Mucosa of rectum (tissue), 2 donors: ENCODE results near the gene NACA.

Experiments used
- H3K27ac ChIP-seq, 2 donors: one replicate each; pipeline ENCODE4 v1.7.0; 2013; ENCODE audit warnings: inconsistent platforms in 2 of 2, low read depth in 2 of 2, low read length in 2 of 2
- H3K27me3 ChIP-seq, 2 donors: one replicate each; pipeline ENCODE4 v1.7.0; 2013; ENCODE audit warnings: low read length in 2 of 2; ENCODE audit not compliant: control insufficient read depth in 2 of 2, insufficient read depth in 2 of 2
- H3K36me3 ChIP-seq, 2 donors: one replicate each; pipeline ENCODE4 v1.7.0; 2013; ENCODE audit warnings: low read length in 2 of 2; ENCODE audit not compliant: control insufficient read depth in 2 of 2, insufficient read depth in 2 of 2
- H3K4me1 ChIP-seq, 2 donors: one replicate each; pipeline ENCODE4 v1.7.0; 2013; ENCODE audit warnings: low read length in 2 of 2, mild to moderate bottlenecking in 1 of 2; ENCODE audit not compliant: control insufficient read depth in 2 of 2, insufficient read depth in 2 of 2
- H3K4me3 ChIP-seq, 2 donors: one replicate each; pipeline ENCODE4 v1.7.0; 2013; ENCODE audit warnings: low read length in 2 of 2
- H3K9ac ChIP-seq, 2 donors: one replicate each; pipeline ENCODE4 v1.7.0; 2013; ENCODE audit warnings: low read length in 2 of 2, low read depth in 1 of 2, mild to moderate bottlenecking in 1 of 2
- H3K9me3 ChIP-seq, 2 donors: one replicate each; pipeline ENCODE4 v1.7.0; 2013; ENCODE audit warnings: low read length in 2 of 2; ENCODE audit not compliant: control insufficient read depth in 2 of 2
- donor health status: healthy.
- donor health status: Normal muscosa, but diverticular disease.

Gene NACA

GRCh38 chr12:56724972-56725722 is at the start of gene NACA:
TSS of gene NACA (minus strand) at chr12:56725299. CDS start at chr12:56724521, 778 bp downstream.
- peak within 1 kb of the TSS; percentile 99 for H3K9ac ChIP-seq
- H3K27ac ChIP-seq, result peak within 1 kb of the TSS; percentile 88 to 93
- H3K4me3 ChIP-seq, result peak within 1 kb of the TSS; percentile 96 to 99
- H3K36me3 ChIP-seq, result peaks cover 8 to 16% of the 10 kb centered on the region in 2 donors
- H3K9me3 ChIP-seq, result no peaks in the 10 kb centered on the region
- no peaks in the 10 kb centered on the region for H3K27me3 ChIP-seq
- H3K4me1 ChIP-seq, result peaks cover 30 to 36% of the 10 kb centered on the region in 2 donors

DNA sequence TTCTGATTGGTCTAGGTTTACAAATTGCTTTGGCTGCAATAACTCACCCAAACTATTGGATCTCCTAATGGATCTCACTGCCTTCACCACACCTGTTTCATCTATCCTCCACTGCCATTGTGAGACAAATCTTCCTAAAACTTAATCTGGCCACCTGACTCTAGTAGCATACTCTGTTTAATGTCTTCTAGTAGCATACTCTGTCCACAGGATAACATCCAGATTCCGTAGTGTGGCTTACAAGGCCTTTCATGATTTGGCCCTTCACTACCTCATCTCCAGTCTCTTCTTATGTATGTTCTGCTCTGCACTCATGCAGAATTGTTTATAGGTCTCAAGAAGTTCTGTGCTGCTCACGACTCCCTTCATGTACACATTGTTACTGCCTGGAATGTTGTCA is 48.0 kb upstream of the NACA start:
- no peak overlapping the region for H3K27ac ChIP-seq

GRCh38 chr12:56772625-56773024 is 47.5 kb upstream of the NACA start:
- H3K4me3 ChIP-seq, result no peak overlapping the region
- H3K36me3 ChIP-seq, result no peaks in the 10 kb centered on the region
- H3K9ac ChIP-seq, result no peak overlapping the region
- no peak overlapping the region for H3K27ac ChIP-seq
- H3K4me1 ChIP-seq, result no peaks in the 10 kb centered on the region
- H3K9me3 ChIP-seq, result no peaks in the 10 kb centered on the region
- no peaks in the 10 kb centered on the region for H3K27me3 ChIP-seq

More for the DNA sequence above, 48.0 kb upstream of the NACA start:
- Histone ChIP-seq H3K9ac (no peak overlapping the region), H3K27me3 (no peaks in the 10 kb centered on the region), H3K36me3 (no peaks in the 10 kb centered on the region), H3K4me3 (no peak overlapping the region), H3K4me1 (no peaks in the 10 kb centered on the region), H3K9me3 (no peaks in the 10 kb centered on the region)

DNA sequence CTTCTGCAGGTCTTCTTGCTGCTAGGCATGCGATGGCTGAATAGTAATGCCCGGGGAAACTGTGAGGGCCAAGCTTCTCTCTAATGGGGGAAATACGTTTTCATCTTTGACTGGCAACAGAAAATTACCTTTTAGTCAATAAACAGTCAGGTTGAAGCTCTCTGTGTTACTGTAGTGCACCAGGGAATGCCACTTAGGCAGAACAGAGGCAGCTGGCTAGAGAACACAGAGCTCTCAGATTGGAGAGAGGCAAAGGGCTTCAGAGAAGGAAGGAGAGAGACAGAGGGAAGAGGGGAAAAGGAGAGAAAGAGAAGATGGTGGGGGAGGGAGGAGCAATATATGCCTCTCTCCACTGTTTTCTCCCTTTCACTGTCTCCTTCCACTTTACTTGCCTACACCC is 44.8 kb upstream of the NACA start:
- no peaks in the 10 kb centered on the region for H3K4me1 ChIP-seq
- H3K36me3 ChIP-seq, result no peaks in the 10 kb centered on the region
- H3K9me3 ChIP-seq, result no peaks in the 10 kb centered on the region
- H3K9ac ChIP-seq, result no peak overlapping the region
- peaks cover 0 to 2% of the 10 kb centered on the region in 2 donors for H3K27me3 ChIP-seq
- no peak overlapping the region for H3K4me3 ChIP-seq
- no peak overlapping the region for H3K27ac ChIP-seq

- Histone ChIP-seq H3K9ac (no peak overlapping the region), H3K27ac (no peak overlapping the region)
These were observed 43.3 kb upstream of the NACA start for GRCh38 chr12:56768424-56768823.

GRCh38 chr12:56766535-56766934 is 41.4 kb upstream of the NACA start:
- Histone ChIP-seq H3K27ac (no peak overlapping the region), H3K27me3 (peaks cover 0 to 2% of the 10 kb centered on the region in 2 donors), H3K36me3 (no peaks in the 10 kb centered on the region), H3K4me3 (no peak overlapping the region), H3K9ac (no peak overlapping the region), H3K9me3 (no peaks in the 10 kb centered on the region), H3K4me1 (no peaks in the 10 kb centered on the region)

More at GRCh38 chr12:56768424-56768823, 43.3 kb upstream of the NACA start:
- Histone ChIP-seq H3K4me3 (no peak overlapping the region), H3K4me1 (no peaks in the 10 kb centered on the region), H3K27me3 (peaks cover 0 to 2% of the 10 kb centered on the region in 2 donors), H3K9me3 (no peaks in the 10 kb centered on the region), H3K36me3 (no peaks in the 10 kb centered on the region)

DNA sequence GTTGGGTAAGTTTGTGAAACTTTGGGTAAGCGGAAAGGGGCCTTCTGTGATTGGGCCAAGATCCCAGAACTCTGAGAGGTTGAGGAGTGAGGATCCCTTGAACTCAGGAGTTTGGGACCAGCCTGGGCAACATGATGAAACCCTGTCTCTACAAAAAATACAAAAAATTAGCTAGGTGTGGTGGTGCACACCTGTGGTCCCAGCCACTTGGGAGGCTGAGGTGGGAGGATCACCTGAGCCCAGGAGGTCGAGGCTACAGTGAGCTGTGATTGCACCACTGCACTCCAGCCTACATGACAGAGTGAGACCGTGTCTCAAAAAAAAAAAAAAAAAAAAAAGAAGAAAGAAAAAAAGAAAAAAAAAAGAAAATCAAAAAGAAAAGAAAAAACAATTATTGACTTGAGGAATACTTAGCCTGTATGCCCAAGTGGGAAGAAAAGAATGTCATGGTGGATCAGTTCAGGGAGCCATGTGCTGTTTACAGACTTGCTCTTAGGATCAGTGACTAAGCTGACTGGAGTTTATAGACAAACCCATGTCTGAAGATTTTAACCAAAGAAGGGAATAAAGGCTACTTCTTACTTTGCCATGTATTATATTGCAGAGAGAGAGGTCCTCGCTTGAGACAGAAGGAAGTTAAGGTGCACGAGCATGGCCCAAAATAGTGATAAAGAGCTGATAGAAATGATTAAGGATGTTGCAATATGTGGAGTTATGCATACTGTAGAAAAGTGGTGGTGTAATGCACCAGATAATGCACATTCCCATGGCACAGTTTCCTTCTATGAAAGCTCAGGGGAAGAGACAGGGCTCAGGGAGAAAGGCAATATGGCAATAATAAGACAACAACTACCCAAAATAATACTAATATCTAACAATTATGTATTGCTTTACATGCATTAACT is 38.9 kb upstream of the NACA start:
- H3K27me3 ChIP-seq, result peaks cover 0 to 2% of the 10 kb centered on the region in 2 donors
- peak overlapping the region in 1 of 2 donors; percentile 38 for H3K4me3 ChIP-seq
- H3K27ac ChIP-seq, result peak overlapping the region; percentile 2 to 23
- H3K9ac ChIP-seq, result no peak overlapping the region
- H3K36me3 ChIP-seq, result no peaks in the 10 kb centered on the region
- H3K4me1 ChIP-seq, result no peaks in the 10 kb centered on the region
- no peaks in the 10 kb centered on the region for H3K9me3 ChIP-seq

DNA sequence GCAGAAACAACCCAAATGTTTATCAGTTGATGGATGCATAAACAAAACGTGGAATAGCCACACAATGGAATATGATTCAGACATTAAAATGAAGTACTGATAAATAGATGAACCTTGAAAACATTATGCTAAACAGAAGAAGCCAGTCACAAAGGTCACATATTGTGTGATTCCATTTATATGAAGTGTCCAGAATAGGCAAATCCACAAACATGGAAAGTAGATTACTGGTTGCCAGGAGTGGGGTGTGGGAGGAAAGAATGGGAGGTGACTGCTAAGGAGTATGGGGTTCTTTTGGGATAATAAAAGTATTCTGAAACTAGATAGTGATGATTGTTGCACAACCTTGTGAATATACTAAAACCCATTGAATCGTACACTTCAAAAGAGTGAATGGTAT is 36.7 kb upstream of the NACA start:
- no peak overlapping the region for H3K4me3 ChIP-seq
- H3K9me3 ChIP-seq, result peaks cover 0 to 4% of the 10 kb centered on the region in 2 donors
- H3K27ac ChIP-seq, result no peak overlapping the region
- peaks cover 0 to 2% of the 10 kb centered on the region in 2 donors for H3K27me3 ChIP-seq
- H3K9ac ChIP-seq, result no peak overlapping the region
- H3K36me3 ChIP-seq, result no peaks in the 10 kb centered on the region
- no peaks in the 10 kb centered on the region for H3K4me1 ChIP-seq

DNA sequence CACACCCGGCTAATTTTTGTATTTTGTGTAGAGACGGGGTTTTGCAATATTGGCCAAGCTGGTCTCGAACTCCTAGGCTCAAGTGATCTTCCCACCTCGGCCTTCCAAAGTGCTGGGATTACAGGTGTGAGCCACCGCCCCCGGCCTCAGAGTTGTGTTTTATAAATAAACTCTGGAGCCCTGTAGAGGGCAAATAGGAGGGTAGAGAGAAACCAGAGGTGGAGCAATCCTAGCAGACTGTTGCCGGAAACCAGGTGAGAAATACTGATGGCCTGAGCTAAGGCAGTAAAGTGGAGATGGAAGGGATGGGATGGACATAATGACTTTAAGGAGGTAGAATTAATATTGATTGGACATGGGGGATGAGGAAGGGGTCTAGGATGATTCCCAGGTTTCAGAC is 35.4 kb upstream of the NACA start:
- H3K4me3 ChIP-seq, result no peak overlapping the region
- H3K9me3 ChIP-seq, result peaks cover 0 to 4% of the 10 kb centered on the region in 2 donors

More for the DNA sequence above, 35.4 kb upstream of the NACA start:
- H3K4me1 ChIP-seq, result no peaks in the 10 kb centered on the region
- no peaks in the 10 kb centered on the region for H3K27me3 ChIP-seq
- no peak overlapping the region for H3K27ac ChIP-seq
- H3K36me3 ChIP-seq, result no peaks in the 10 kb centered on the region
- H3K9ac ChIP-seq, result no peak overlapping the region
